NCI-H460 (cell line): ENCODE data around the gene RLF. TPM values are rescaled to one million over a fixed set of nuclear protein-coding genes. Genes with fewer than 3 reads are reported as not detected.

ENCODE experiments used
- DNase-seq: peaks from one replicate; pipeline ENCODE4 v3.0.0-alpha.2; 2016; ENCODE audit warnings: low read depth; ENCODE audit errors: extremely low read depth
- polyA plus RNA-seq: library from polyadenylated mRNA; depleted of rRNA; stranded (reverse); fragments of >200 nt; gene quantifications from 2 replicates; pipeline ENCODE4 v1.2.3, GENCODE V29; 2014; cell fraction: nucleus; rRNA removed
- total RNA-seq: library from RNA; depleted of rRNA; stranded (reverse); fragments of >200 nt; shearing (Covaris generic); gene quantifications from 2 replicates; pipeline ENCODE4 v1.2.3, GENCODE V29; 2014; rRNA removed

Gene RLF, protein sequence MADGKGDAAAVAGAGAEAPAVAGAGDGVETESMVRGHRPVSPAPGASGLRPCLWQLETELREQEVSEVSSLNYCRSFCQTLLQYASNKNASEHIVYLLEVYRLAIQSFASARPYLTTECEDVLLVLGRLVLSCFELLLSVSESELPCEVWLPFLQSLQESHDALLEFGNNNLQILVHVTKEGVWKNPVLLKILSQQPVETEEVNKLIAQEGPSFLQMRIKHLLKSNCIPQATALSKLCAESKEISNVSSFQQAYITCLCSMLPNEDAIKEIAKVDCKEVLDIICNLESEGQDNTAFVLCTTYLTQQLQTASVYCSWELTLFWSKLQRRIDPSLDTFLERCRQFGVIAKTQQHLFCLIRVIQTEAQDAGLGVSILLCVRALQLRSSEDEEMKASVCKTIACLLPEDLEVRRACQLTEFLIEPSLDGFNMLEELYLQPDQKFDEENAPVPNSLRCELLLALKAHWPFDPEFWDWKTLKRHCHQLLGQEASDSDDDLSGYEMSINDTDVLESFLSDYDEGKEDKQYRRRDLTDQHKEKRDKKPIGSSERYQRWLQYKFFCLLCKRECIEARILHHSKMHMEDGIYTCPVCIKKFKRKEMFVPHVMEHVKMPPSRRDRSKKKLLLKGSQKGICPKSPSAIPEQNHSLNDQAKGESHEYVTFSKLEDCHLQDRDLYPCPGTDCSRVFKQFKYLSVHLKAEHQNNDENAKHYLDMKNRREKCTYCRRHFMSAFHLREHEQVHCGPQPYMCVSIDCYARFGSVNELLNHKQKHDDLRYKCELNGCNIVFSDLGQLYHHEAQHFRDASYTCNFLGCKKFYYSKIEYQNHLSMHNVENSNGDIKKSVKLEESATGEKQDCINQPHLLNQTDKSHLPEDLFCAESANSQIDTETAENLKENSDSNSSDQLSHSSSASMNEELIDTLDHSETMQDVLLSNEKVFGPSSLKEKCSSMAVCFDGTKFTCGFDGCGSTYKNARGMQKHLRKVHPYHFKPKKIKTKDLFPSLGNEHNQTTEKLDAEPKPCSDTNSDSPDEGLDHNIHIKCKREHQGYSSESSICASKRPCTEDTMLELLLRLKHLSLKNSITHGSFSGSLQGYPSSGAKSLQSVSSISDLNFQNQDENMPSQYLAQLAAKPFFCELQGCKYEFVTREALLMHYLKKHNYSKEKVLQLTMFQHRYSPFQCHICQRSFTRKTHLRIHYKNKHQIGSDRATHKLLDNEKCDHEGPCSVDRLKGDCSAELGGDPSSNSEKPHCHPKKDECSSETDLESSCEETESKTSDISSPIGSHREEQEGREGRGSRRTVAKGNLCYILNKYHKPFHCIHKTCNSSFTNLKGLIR (N-terminal part only)
- total RNA-seq = 10.9 and 11.7 TPM in 2 replicates
- 3.1 and 5.5 TPM in 2 replicates for polyA plus RNA-seq

DNA sequence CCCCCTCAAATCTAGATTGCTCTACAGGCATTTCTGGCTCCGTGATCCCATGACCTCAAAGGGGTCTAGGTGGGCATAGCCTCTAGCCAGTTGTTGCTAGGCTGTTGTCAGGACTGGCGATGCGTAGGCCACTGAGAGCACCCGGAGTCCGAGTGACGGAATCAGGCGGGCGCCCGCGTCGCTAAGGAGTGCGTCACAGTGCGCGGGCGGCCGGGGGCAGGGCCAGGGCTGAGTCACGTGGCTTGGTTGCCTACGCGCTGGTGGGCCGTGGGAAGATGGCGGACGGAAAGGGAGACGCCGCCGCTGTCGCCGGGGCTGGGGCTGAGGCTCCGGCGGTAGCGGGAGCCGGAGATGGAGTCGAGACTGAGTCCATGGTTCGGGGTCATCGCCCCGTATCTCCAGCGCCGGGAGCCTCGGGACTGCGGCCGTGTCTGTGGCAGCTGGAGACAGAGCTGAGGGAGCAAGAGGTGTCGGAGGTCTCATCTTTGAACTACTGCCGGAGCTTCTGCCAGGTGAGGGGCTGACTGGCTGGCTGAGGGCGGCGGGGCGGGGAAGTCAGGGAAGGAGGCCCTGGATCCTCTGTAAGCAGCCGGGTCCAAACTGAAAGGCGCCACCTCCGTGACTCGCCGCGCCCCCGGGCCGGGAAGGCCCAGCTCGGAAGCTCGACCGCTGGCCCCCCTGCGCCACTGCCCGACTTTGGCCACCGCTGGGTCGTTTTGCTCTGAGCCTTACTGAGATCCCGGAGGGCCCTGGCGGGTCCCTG, at the start of gene RLF:
TSS of gene RLF (plus strand) at position 263 of the 763 bp plus-strand sequence. CDS start at position 276, 13 bp downstream.
- DNase-seq = peak; percentile 87

DNA sequence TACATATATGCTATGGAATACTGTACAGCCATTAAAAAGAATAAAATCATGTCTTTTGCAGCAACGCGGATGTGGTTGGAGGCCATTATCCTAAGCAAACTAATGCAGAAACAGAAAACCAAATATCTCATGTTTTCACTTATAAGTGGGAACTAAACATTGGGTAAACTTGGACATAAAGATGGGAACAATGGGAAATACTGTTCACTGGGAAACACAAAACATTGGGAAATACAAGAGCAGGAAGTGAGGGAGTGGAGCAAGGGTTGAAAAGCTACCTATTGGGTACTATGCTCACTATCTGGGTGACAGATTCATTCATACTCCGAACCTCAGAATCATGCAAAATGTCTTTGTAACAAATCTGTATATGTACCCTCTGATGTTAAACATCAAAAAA, 46.8 kb upstream of the RLF start:
- no peak for DNase-seq

- DNase-seq = no peak
Measured at GRCh38 chr1:40120128-40120527, 41.1 kb upstream of the RLF start.

DNA sequence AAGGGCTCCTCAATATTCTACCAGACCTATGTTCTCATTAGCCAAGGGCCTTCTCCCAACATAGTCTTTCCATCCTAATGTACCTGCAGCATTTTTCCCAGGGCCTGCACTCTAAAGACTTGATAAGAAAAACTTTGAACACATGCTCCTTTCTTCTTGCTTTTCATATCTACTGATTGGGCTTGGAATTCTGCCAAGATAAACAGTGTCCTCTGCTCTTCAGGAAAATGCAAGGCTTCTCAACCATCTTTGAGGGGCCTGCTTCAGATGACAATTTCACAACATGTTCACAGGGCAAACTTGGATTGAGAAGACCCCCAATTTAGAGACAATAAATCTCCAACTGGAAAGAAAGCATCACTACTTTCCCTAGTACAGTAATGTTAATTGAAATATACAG, 38.3 kb upstream of the RLF start:
- no peak for DNase-seq

DNA sequence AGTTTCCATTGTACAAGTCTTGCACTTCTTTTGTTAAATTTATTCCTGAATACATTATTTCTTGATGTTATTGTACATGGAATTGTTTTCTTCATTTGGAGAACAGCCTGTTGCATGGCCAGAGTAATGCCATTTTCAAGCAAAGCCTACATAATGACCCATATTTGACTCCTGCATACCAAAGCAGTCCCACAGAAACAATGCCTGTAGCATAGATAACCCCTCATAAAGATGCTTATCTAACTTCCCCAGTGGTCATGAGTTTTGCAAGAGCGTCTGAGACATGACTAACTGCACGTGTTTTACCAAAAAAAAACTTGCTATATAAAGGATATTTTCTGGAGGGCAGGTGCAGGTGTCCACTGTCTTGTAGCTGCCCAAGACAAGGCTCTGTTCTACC, 30.3 kb upstream of the RLF start:
- DNase-seq = no peak

DNA sequence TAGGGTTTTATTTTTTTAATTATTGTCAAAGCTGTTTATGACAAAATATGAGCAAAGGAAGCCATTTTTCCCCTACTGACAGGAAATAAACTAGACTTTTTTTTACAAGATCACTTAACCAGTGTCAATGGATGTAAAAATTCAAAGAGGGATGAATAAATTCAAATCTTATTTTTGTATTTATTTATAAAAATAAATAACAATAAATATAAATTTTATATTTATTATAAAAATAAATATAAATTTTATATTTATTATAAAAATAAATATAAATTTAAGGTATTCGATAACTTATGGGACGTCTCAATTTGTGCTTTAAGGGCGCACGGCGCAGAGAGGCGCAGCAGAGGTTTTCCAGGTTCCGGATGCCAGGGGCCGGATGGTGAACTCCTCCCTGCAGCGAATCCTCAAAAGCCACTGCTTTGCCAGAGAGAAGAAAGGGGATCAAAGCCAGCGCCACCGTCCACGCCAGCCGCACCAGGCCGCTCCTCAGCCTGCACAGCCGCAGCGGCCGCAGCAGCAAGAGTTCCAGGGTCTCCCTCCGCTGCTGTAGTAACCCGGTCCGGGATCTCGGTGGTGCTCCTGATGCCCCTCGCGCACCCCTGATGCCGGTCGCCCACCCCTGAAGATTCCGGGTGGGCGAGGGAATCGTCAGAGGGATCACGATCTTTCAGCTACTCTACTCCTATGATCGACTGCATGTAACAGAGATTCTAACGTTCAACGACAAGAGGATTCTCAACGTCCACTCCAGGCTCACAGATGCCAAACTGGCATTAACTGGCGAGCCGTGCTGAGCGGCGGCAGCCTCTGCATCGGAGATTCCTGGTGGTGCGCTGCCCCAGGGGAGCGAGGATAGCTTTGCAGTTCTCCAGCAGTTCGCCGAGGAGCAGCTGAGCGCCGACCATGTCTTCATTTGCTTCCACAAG, 28.5 kb upstream of the RLF start:
- DNase-seq = no peak

DNA sequence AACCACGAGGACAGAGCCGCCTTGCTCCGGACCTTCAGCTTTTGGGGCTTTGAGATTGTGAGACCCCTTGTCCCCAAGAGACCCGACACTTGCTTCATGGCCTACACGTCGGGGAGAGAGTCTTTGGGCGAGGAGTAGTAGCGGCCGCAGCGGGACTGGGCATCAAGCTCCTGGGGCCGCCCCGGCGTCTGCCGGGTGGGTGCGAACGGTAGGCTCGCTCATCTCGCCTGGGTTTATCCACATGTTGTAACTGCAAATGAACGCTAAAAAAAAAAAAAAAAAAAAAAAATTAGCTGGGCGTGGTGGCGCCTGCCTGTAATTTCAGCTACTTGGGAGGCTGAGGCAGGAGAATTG, 27.9 kb upstream of the RLF start:
- no peak for DNase-seq

- DNase-seq = no peak
Measured at GRCh38 chr1:40133839-40134238, 27.3 kb upstream of the RLF start.

DNA sequence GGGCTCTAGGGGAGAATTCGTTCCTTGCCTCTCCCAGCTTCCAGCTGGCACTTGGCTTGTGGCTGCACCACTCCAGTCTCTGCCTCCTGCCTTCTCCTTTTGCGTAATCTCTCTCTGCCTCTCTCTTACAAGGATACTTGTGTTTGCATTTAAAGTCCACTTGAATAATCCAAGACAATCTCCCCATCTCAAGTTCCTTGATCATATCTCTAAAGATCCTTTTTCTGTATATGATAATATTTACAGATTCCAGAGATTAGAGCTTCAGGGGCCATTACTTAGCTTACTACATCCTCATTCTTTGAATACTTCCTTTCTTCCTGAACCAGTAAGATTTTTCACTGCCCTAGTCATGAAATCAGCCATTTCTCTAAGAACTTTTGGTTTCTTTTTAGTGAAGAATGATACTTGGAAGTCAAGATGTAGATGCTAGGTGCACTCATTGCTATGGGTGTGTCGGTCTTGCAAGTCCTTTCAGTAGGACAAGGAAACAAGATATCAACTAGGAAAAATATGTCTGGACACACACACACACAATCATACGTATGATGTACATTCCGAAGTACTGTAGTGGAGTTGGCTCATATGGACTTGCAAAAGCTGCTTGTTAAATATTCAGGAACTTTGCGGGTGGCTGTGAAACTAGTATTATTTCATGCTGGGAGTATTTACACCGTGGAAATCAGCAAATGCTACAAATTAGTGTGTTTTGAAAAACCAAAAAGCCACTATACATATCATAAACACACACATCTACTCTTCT, 20.8 kb upstream of the RLF start:
- DNase-seq = no peak

- no peak for DNase-seq
Measured at GRCh38 chr1:40141878-40142535, 19.2 kb upstream of the RLF start.

DNA sequence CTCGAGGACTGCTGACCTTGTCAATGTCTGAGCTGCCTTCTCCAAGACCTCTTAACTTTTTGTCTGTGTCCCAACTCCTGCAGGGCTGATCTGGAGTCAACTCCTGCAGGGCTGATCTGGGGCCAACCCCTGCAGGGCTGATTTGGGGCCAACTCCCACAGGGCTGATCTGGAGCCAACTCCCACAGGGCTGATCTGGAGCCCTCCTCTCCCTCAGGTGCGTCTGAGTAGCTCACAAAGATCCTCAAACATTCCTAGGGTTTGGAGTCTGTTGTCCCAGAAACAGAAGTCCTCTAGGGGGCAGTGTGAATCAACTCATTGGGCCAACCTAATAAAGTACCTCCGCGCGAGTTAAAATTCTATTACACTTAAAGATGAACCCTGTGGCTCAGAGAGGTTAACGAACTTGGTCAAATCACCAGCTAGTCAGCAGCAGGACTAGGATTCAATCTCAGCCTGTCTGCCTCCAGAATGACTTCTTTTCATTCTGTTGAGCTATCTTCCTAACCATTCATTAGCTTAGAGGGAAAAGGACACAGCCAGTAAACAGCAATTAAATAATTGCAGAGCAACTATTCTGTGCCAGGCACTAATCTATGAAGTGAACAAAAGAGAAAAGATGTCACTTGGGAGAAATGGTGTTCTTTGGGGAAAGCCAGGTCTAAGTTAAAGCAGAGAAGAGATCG, 17.2 kb upstream of the RLF start:
- DNase-seq = peak; percentile 69

GRCh38 chr1:40151457-40152079, 9.6 kb upstream of the RLF start:
- DNase-seq = no peak

DNA sequence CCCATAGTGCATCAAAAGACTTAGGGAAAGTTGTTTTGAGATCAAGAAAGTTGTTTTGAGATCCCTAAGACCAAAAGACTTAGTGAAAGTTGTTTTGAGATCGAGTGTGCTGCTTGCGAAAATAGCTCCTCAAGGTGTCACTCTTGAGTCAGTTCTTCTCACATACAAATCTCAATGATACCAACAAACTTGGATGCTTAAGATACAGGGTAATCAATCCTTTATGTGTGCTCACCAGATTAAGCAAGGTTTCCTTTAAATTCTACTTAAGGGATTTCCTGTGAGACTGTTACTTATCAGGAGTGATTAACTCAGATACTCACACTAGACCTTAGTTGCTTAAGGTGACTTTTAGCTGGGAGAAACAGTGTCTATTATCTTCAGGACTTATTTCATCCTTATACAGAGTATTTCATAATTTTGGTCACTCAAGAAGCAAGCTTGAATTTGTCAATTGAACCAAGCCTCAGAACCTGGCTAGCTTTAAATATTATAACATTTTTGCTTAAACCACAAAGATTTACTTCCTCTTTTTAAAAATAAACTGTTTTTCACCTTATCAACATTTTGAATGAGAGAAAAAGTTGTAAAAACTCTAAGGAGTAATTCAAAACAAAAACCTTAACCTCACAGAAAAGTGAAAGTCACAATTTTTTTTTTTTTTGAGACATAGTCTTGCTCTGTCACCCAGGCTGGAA, 8.0 kb upstream of the RLF start:
- DNase-seq = no peak

DNA sequence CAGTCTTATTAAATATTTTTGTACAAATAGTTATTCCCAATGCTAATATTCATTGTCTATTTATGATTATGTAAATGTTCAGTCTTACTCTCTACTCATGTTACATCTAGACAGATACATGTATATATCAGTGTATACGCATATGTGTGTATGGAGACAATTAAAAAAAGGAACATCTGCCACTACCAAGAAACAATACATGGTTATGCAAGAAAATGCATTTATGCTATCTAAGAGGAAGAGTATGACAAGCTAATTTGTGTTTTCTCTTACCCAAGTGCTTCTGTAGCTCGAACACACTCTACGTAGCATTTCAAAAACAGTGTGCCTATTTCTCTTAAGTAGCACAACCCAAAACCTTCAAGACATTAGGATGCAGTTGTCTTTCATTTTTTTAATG, 6.1 kb upstream of the RLF start:
- DNase-seq = no peak

DNA sequence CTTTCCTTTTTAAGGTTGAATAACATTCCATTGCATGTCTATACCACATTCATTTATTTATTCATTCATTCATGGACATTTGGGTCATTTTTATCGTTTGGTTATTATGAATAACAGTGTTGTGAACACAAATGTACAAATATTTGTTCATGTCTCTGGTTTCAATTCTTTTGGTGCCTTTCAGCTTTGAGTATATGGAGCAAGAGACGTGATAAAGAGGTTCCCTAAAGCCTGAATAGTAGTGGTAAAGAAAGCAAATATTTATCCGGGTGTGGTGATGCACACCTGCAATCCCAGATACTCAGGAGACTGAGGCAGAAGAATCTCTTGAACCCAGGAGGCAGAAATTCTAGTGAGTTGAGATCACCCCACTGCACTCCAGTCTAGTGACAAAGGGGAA, 5.3 kb upstream of the RLF start:
- no peak for DNase-seq

DNA sequence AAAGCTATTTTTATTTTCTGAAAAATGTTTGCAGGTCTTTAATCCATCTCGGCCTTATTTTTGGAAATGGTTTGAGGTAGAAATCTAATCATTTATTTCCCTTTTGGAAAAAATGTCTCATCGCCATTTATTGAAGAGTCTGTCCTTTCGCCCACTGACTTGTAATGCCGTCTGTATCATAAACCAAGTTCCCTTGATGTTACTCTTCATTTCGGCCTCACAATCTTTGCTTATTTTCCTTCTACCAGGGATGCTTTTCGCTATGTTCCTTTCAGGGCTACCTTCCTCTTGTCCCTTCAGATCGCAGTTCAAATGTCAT, 422 bp upstream of the RLF start:
- no peak for DNase-seq
